HG03432 (cell line): ENCODE data around the gene ZNF425.
"Not testable (repeated sequence)": the region's sequence is repeated elsewhere in the genome, so short reads cannot be mapped to it uniquely, and the experiment has no call there.

Experiments
- ATAC-seq: cut with Tn5 transposase; IDR thresholded peaks from one replicate; pipeline ENCODE4 v1.9.1; 2021; ENCODE audit warnings: mild to moderate bottlenecking, moderate library complexity; ENCODE audit not compliant: unreplicated experiment

ZNF425 gene

GRCh38 chr7:149075286-149075685, 50.8 kb downstream of the ZNF425 start:
- ATAC-seq = no peak

DNA sequence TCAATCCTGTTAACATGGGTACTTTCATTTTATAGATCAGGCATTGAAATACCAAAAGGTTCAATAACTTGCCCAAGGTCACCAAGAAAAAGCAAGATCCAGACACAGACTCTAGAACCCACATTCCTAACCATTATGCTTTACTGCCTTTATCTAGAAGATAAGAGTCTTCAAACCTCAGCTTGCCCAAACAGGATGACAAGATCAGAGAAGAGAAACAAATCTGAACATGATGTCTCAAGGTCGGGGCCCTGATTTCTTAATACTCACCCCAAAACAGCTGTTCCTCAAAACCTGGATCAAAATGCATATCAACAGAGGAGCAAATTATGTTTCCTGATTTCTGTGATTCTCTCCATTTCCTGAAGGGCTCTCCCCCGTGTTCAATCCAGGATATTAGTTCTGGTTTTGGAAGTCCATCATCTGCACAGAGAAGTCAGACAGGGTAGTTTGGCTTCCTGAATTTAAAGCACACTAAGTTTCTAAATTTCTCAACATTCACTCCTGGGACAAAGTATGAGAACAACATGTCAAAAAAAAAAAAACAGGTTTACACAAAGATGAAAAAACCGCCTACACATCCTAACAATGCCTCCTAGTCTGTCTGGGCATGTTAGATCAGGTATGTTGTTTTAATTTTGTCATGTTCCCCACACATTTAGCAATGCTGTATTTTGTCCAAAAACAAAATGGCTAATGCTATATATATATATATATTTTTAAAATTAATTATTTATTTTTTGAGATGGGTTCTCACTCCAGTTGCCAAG, 51.8 kb downstream of the ZNF425 start:
- ATAC-seq = no peak

DNA sequence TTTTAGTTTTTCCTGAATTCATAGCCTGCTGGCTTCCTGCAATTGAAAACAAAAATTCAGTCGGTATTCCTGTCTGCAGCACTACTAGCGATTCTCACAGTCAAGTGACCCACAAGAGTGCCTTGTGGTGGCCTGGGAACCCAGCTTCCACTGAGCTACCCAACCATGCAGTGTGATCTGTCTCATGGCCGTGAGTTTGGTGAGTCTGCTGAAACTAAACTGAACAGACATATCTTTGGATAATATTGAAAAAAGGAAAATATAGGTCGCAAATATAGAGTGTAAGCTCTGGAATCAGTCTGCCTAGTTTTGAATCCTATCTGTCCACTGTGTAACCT, 53.7 kb downstream of the ZNF425 start:
- no peak for ATAC-seq

DNA sequence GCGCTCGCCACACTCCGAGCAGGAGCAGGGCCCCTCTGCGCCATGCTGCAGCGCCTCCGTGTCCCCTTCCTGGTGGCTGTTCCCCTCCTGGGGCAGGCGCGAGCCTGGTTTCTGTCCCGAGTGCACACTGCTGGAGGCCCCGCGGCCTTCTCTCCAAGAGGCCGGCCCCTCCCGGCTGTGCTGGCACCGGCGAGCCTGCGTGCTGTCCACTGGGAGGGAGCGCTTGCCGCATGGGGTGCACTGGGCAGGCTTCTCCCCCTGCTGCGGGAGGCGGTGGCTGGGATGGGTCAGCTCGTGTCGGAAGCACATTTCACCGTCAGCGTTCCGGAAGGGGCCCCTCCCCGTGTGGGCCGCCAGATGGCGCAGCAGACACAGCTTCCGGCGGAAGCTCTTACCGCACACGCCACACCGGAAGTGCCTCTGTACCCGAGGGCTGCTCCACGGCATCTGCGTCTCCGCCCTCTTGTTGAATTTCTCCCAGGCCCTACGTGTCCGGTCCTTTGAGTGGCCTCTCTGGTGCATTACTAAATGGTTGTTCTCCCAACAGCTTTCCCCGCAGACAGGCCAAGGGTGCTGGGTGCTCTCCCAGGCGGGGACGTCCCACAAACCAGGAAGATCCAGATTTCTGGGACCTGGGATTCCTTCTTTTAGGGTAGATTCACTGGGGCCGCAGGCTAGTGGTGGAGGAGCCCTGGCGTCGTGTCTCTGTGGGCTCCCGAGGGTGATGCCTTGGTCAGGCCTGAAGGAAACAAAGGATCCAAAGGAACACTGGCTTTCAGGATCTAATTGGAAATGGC, 54.3 kb downstream of the ZNF425 start:
- ATAC-seq = peak; percentile 71

DNA sequence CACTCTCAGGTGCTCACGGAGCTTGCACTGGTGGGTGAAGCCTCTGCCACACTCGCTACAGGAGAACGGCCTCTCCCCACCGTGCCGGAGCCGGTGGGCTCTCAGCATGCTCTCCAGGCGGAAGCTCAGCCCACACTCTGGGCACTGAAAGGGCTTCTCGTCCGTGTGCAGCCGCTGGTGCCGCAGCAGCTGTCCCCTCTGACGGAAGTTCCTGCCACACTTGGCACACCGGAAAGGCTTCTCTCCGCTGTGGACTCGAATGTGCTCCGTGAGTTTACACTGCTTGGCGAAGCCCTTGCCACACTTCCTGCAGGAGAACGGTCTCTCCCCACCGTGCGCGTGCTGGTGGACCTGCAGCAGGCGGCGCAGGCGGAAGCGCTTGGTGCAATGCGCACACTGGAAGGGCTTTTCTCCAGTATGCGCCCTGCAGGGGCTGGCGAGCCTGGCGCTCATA, 54.9 kb downstream of the ZNF425 start:
- ATAC-seq = peak; percentile 28

DNA sequence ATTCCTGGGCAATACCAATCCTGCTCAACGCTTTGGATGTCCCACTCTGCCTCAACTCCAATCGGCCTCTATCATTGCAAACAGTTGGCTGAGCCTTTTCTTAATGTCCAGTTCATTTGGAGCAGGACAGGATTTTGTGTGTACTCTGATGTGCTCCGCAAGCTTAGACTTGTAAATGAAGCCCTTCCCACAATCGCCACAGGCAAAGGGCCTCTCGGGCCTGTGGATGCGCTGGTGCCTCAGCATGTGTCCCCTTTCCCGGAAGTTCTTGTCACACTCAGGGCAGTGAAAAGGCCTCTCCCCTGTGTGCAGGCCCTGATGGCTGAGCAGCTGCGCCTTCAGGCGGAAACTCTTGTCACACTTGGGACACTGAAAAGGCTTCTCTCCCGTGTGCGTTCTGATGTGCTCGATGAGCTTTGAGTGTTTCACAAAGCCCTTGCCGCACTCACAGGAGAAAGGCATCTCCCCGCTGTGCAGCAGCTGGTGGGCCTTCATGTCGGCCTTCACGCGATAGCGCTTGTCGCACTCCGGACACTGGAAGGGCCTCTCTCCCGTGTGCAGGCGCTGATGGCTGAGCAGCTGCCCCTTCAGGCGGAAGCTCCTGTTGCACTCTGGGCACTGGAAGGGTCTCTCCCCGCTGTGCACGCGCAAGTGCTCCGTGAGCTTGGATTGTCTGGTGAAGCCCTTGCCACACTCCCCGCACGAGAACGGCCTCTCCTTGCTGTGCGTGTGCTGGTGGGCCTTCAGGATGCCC, 55.6 kb downstream of the ZNF425 start:
- ATAC-seq = no peak

DNA sequence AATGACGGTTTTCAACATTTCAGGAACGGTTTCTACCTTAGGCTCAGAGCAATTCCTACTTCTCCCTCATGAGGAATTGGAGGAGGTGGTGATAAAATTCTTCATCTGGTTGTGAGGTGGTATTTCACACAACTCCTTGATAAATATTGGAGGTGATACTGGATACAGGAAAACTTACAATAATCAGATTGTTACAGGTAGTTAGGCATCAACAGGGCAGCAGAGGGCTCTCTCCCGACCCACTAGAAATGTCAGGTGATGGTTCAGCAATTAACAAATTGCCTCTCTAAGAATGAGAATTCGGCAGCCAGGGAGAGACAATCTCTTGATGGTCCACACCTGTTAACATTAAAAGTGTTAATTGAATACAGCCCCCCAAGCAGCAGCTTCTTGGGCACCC, 58.3 kb downstream of the ZNF425 start:
- no peak for ATAC-seq

GRCh38 chr7:149063476-149063875, 62.6 kb downstream of the ZNF425 start:
- ATAC-seq = no peak

- not testable (repeated sequence) for ATAC-seq
Measured at GRCh38 chr7:149062217-149062899, 63.8 kb downstream of the ZNF425 start.

DNA sequence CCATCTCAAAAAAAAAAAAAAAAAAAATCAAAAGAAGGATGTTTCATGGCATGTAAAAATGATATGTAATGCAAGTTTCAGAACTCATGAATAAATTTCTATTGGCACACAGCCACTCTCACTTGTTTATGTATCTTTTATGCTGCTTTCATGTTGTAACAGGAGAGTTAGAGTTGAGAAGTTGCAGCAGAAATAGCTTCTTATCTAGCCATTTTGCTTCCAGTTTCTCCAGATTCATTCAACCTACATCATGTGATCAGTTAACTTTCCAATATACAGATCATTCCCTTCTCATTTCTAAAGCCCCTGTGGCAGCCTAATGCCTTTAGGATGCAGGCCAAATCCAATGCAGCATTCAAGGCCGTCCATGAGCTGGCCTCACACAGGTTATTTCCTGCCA, 66.0 kb downstream of the ZNF425 start:
- no peak for ATAC-seq

DNA sequence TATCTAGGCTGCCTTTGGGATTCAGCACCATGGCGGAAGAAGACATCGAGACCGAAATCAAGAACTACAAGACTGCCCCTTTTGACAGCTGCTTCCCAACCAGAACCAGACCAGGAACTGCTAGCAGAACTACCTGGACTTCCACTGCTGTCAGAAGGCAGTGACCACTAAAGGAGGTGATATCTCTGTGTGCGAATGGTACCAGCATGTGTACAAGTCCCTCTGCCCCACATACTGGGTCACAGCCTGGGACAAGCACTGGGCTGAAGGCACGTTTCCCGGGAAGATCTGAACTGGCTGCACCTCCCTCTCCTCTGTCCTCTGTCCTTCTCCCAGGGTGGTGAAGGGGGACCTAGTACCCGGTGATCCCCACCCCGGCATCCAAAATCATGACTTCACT, 72.2 kb downstream of the ZNF425 start:
- no peak for ATAC-seq

DNA sequence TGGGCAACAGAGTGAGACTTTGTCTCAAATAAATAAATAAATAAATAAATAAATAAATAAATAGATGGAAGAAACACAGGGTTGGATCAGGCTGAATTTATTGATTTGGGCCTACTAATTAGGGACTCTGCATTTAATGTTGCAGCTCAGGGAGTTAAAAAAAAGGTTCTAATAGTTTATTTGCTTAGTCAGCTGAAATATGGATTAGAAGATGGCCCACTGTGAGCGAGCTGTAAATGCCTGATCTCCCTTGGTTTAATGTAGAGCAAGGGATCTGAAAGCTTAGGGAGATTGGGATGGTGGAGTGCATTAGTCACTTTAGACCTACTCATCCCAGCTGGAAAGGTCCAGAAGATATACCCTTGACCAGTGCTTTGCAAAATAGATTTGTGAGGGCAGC, 72.7 kb downstream of the ZNF425 start:
- no peak for ATAC-seq
